Adrenal gland (tissue), 5 donors: ENCODE results near the gene TRAT1.

Source experiments
- CTCF ChIP-seq, 6 experiments: fragments of 450-650 bp in 4 of 6; fragments of 200-600 bp in 2 of 6; sonication (generic) in 1 of 6; IDR thresholded peaks; 1 replicate in 5 of 6; 2 replicates in 1 of 6; pipeline versions ENCODE4 v1.5.1 to v1.8.0; 2016 to 2021; ENCODE audit warnings: antibody characterized with exemption in 6 of 6, mild to moderate bottlenecking in 2 of 6, moderate library complexity in 1 of 6
- POLR2A ChIP-seq, 2 donors: fragments of 450-650 bp; IDR thresholded peaks; one replicate each; pipeline ENCODE4 v1.6.1; 2017; ENCODE audit warnings: antibody characterized with exemption in 2 of 2, mild to moderate bottlenecking in 2 of 2, moderate library complexity in 1 of 2
- donor health status: DM: no; HTN: no; CAD: no.

- TF ChIP-seq POLR2A (IDR thresholded peaks at IDR 0.05) (no peak), CTCF (IDR thresholded peaks at IDR 0.05) (no peak)
Observed at GRCh38 chr3:108804966-108805365, 17.6 kb upstream of the TRAT1 start.
